Hepatocyte (in vitro differentiated cells): ENCODE results near the gene PYY. TPM values are rescaled to one million over a fixed set of nuclear protein-coding genes. Genes with fewer than 3 reads are reported as not detected.
"Not testable (repeated sequence)": the region's sequence is repeated elsewhere in the genome, so short reads cannot be mapped to it uniquely, and the experiment has no call there.

Experiments
- DNase-seq: peaks from one replicate; pipeline ENCODE4 v3.0.0-alpha.2; 2016; ENCODE audit warnings: low spot score
- H2AFZ ChIP-seq: fragments of 200-600 bp; sonication (generic); 2 replicates; pipeline ENCODE4 v1.6.0; 2016; ENCODE audit warnings: antibody characterized with exemption, mild to moderate bottlenecking
- H3K27ac ChIP-seq: fragments of 200-600 bp; sonication (generic); 2 replicates; pipeline ENCODE4 v1.5.1; 2016; ENCODE audit warnings: mild to moderate bottlenecking
- H3K27me3 ChIP-seq: fragments of 200-600 bp; sonication (generic); 2 replicates; pipeline ENCODE4 v1.6.1; 2016
- H3K36me3 ChIP-seq: fragments of 200-600 bp; sonication (generic); replicated peaks from 2 replicates; pipeline ENCODE4 v1.5.1; 2016; ENCODE audit warnings: low read depth; ENCODE audit not compliant: insufficient read depth
- H3K4me1 ChIP-seq: fragments of 200-600 bp; sonication (generic); 2 replicates; pipeline ENCODE4 v1.5.1; 2016; ENCODE audit warnings: mild to moderate bottlenecking, moderate library complexity; ENCODE audit not compliant: insufficient read depth
- H3K4me2 ChIP-seq: fragments of 200-600 bp; sonication (generic); 2 replicates; pipeline ENCODE4 v1.6.0; 2016
- H3K4me3 ChIP-seq: fragments of 200-600 bp; sonication (generic); 2 replicates; pipeline ENCODE4 v1.5.1; 2016; ENCODE audit warnings: mild to moderate bottlenecking
- H3K79me2 ChIP-seq: fragments of 200-600 bp; sonication (generic); 2 replicates; pipeline ENCODE4 v1.6.0; 2017; ENCODE audit warnings: mild to moderate bottlenecking
- H3K9me2 ChIP-seq: fragments of 200-600 bp; sonication (generic); replicated peaks from 2 replicates; pipeline ENCODE4 v1.6.0; 2017; ENCODE audit warnings: mild to moderate bottlenecking; ENCODE audit not compliant: insufficient read depth
- H3K9me3 ChIP-seq: fragments of 200-600 bp; sonication (generic); 2 replicates; pipeline ENCODE4 v1.5.1; 2016; ENCODE audit warnings: low read depth, mild to moderate bottlenecking
- H4K20me1 ChIP-seq: fragments of 200-600 bp; sonication (generic); 2 replicates; pipeline ENCODE4 v1.6.0; 2016; ENCODE audit warnings: mild to moderate bottlenecking; ENCODE audit not compliant: insufficient read depth, poor library complexity, severe bottlenecking
- CTCF ChIP-seq: fragments of 200-600 bp; sonication (generic); IDR thresholded peaks from 2 replicates; pipeline ENCODE4 v1.5.1; 2016; ENCODE audit warnings: antibody characterized with exemption, mild to moderate bottlenecking; ENCODE audit not compliant: poor library complexity
- EZH2 ChIP-seq: fragments of 200-600 bp; sonication (generic); IDR thresholded peaks from 2 replicates; pipeline ENCODE4 v1.6.1; 2016; ENCODE audit warnings: antibody characterized with exemption, mild to moderate bottlenecking, borderline replicate concordance
- EZH2phosphoT487 ChIP-seq: fragments of 200-600 bp; sonication (generic); IDR thresholded peaks from one replicate; pipeline ENCODE4 v1.6.1; 2018; ENCODE audit warnings: antibody characterized with exemption, mild to moderate bottlenecking, low read depth, moderate library complexity; ENCODE audit not compliant: unreplicated experiment, severe bottlenecking
- WGBS: methylation state at CpG from one replicate; pipeline ENCODE4 v1.1.6; 2016; ENCODE audit warnings: low lambda C conversion rate; ENCODE audit errors: missing lambda C conversion rate; 5-methylcytosine and 5-hydroxymethylcytosine counted together
- polyA plus RNA-seq: library from polyadenylated mRNA; unstranded; fragments of >200 nt; fragmentation: Nextera tagmentation; extraction: Ambion mirVana; gene quantifications from 2 replicates; pipeline ENCODE4 v1.2.1, GENCODE V29; 2016
- total RNA-seq: library from RNA; depleted of rRNA; stranded (reverse); fragments of >200 nt; gene quantifications from 2 replicates; pipeline ENCODE4 v1.2.3, GENCODE V29; 2014

PYY gene
- total and polyA plus RNA-seq, 2 experiments from 2014 or later = 16.9 TPM; not detected in 1

- Histone ChIP-seq H4K20me1 (no peaks in the 10 kb centered on the region), H3K79me2 (no peaks in the 10 kb centered on the region), H3K4me1 (no peaks in the 10 kb centered on the region), H3K27ac (no peak overlapping the region), H3K27me3 (peaks cover 9% of the 10 kb centered on the region), H3K36me3 (no peaks in the 10 kb centered on the region), H3K9me3 (no peaks in the 10 kb centered on the region), H3K4me3 (no peak overlapping the region), H2AFZ (no peak overlapping the region), H3K9me2 (no peaks in the 10 kb centered on the region), H3K4me2 (no peak overlapping the region)
- no peak for TF ChIP-seq EZH2phosphoT487
- no peak for DNase-seq
- 79% methylated on average over 12 of the region's 12 CpGs for WGBS
Measured at GRCh38 chr17:43945074-43945829, 8.5 kb downstream of the PYY start.

GRCh38 chr17:43942051-43942685 is 11.6 kb downstream of the PYY start, which contains the start of gene PPY:
Gene PPY, minus strand, starts transcription at chr17:43942476. Its CDS starts 822 bp downstream, at chr17:43941654.
- no peak for DNase-seq
- no peaks in the 10 kb centered on the region for H3K27me3 ChIP-seq
- H3K4me2 ChIP-seq = no peak within 1 kb of the TSS
- TF ChIP-seq EZH2phosphoT487 (no peak), EZH2 (no peak), CTCF (no peak)
- H3K27ac ChIP-seq = no peak within 1 kb of the TSS
- H3K9me2 ChIP-seq = no peaks in the 10 kb centered on the region
- peaks cover 3% of the 10 kb centered on the region for H3K4me1 ChIP-seq
- H2AFZ ChIP-seq = no peak within 1 kb of the TSS
- H3K9me3 ChIP-seq = no peaks in the 10 kb centered on the region
- H3K36me3 ChIP-seq = no peaks in the 10 kb centered on the region
- H4K20me1 ChIP-seq = no peaks in the 10 kb centered on the region
- 78% methylated on average over 15 of the region's 17 CpGs for WGBS
- no peak within 1 kb of the TSS for H3K4me3 ChIP-seq
- H3K79me2 ChIP-seq = no peaks in the 10 kb centered on the region

- no peak for TF ChIP-seq EZH2
- no peak for TF ChIP-seq EZH2phosphoT487
- TF ChIP-seq CTCF = peak; percentile 51
- H3K27ac ChIP-seq = no peak overlapping the region
- 58% methylated on average over 7 of the region's 7 CpGs for WGBS
- no peaks in the 10 kb centered on the region for H3K9me3 ChIP-seq
- no peaks in the 10 kb centered on the region for H4K20me1 ChIP-seq
- H3K4me1 ChIP-seq = peaks cover 3% of the 10 kb centered on the region
- H3K4me3 ChIP-seq = no peak overlapping the region
- no peak overlapping the region for H3K4me2 ChIP-seq
- no peaks in the 10 kb centered on the region for H3K79me2 ChIP-seq
- H2AFZ ChIP-seq = no peak overlapping the region
- H3K27me3 ChIP-seq = no peaks in the 10 kb centered on the region
- H3K9me2 ChIP-seq = no peaks in the 10 kb centered on the region
- no peaks in the 10 kb centered on the region for H3K36me3 ChIP-seq
- peak; percentile 66 for DNase-seq
Measured at GRCh38 chr17:43940630-43941029, 13.1 kb downstream of the PYY start.

- Histone ChIP-seq H3K9me2 (no peaks in the 10 kb centered on the region), H3K4me2 (no peak overlapping the region), H2AFZ (no peak overlapping the region), H3K27ac (no peak overlapping the region), H3K4me1 (peaks cover 3% of the 10 kb centered on the region), H3K79me2 (no peaks in the 10 kb centered on the region), H4K20me1 (no peaks in the 10 kb centered on the region), H3K27me3 (no peaks in the 10 kb centered on the region), H3K36me3 (no peaks in the 10 kb centered on the region), H3K9me3 (no peaks in the 10 kb centered on the region), H3K4me3 (no peak overlapping the region)
- no peak for DNase-seq
- TF ChIP-seq CTCF (no peak), EZH2 (no peak), EZH2phosphoT487 (no peak)
- 97% methylated on average over 5 of the region's 5 CpGs for WGBS
Measured at GRCh38 chr17:43939886-43940285, 13.9 kb downstream of the PYY start.

- H3K79me2 ChIP-seq = not testable (repeated sequence)
Measured at GRCh38 chr17:43939452-43939851, 14.3 kb downstream of the PYY start.

More at GRCh38 chr17:43939452-43939851, 14.3 kb downstream of the PYY start:
- not testable (repeated sequence) for H4K20me1 ChIP-seq, H3K4me2 ChIP-seq, H3K27me3 ChIP-seq, DNase-seq, H3K9me3 ChIP-seq, H3K4me3 ChIP-seq, H3K9me2 ChIP-seq, H3K27ac ChIP-seq, H2AFZ ChIP-seq, H3K36me3 ChIP-seq, H3K4me1 ChIP-seq
- 98% methylated on average over 3 of the region's 3 CpGs for WGBS
